H1 (cell line): ENCODE measurements around the gene FMNL2. TPM values are rescaled to one million over a fixed set of nuclear protein-coding genes. Genes with fewer than 3 reads are reported as not detected.

Source experiments
- SIRT6 ChIP-seq: IDR thresholded peaks from one replicate; pipeline ENCODE4 v1.7.1; 2012; ENCODE audit warnings: low read length, inconsistent platforms
- polyA plus RNA-seq, 7 experiments: library from polyadenylated mRNA; depleted of rRNA in 3 of 7; stranded (reverse) in 5 of 7; unstranded in 2 of 7; fragments of >200 nt in 5 of 7; fragments of 200-250 nt in 2 of 7; gene quantifications; 1 replicate in 5 of 7; 2 replicates in 1 of 7; 4 replicates in 1 of 7; pipeline versions ENCODE4 v1.2.1 to v1.2.3, GENCODE V29; 2011 to 2013; ENCODE audit warnings: missing spikeins in 2 of 7, mixed read lengths in 2 of 7
- total RNA-seq: library from RNA; stranded (reverse); fragmentation: NEBNext Ultra II Directional; extraction: Animal tissue kit (Norgen Biotek cat#: 25700); gene quantifications from 2 replicates; pipeline ENCODE4 v1.2.1, GENCODE V29; 2021
- TF ChIP-seq, protein P1 (sequence below): IDR thresholded peaks from 2 replicates; pipeline ENCODE4 v1.6.1; 2012; ENCODE audit warnings: inconsistent platforms

FMNL2 gene
- total and polyA plus RNA-seq, 2 of the 8 experiments (the other 6 are each of a cell fraction or from before 2014, with no cell fraction given) = 15.5 to 45.1 TPM

DNA sequence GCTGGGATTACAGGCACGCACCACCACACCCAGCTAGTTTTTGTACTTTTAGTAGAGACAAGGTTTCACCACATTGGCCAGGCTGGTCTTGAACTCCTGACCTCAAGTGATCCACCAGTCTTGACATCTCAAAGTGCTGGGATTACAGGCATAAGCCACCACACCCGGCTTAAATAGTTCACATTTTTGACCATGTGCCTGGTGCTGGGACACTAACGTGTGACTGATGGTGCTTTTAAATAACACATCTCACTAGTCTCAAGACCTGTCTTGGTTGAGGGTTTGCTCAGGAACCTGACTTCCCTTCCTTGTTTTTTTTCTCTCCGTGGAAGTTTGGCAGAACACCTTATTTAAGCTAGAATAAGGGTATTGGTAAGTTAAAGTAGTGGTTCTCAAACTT lies 8.5 kb downstream of the FMNL2 start (continued):
- TF ChIP-seq, protein P1, sequence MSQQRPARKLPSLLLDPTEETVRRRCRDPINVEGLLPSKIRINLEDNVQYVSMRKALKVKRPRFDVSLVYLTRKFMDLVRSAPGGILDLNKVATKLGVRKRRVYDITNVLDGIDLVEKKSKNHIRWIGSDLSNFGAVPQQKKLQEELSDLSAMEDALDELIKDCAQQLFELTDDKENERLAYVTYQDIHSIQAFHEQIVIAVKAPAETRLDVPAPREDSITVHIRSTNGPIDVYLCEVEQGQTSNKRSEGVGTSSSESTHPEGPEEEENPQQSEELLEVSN = no peak
- TF ChIP-seq SIRT6 = no peak
